ENCODE data around the gene KCNC1.

- TF ChIP-seq EGR1 (IDR thresholded peaks at IDR 0.05; ENCODE audit: low read depth in 2 of 2) = no peak
- TF ChIP-seq, protein P1, sequence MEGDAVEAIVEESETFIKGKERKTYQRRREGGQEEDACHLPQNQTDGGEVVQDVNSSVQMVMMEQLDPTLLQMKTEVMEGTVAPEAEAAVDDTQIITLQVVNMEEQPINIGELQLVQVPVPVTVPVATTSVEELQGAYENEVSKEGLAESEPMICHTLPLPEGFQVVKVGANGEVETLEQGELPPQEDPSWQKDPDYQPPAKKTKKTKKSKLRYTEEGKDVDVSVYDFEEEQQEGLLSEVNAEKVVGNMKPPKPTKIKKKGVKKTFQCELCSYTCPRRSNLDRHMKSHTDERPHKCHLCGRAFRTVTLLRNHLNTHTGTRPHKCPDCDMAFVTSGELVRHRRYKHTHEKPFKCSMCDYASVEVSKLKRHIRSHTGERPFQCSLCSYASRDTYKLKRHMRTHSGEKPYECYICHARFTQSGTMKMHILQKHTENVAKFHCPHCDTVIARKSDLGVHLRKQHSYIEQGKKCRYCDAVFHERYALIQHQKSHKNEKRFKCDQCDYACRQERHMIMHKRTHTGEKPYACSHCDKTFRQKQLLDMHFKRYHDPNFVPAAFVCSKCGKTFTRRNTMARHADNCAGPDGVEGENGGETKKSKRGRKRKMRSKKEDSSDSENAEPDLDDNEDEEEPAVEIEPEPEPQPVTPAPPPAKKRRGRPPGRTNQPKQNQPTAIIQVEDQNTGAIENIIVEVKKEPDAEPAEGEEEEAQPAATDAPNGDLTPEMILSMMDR (IDR thresholded peaks at IDR 0.05; ENCODE audit: low read depth, low read length, missing input control) = no peak
- no peak for TF ChIP-seq YY1 (IDR thresholded peaks at IDR 0.05)
- TF ChIP-seq RAD21 (IDR thresholded peaks at IDR 0.05) = no peak
- TF ChIP-seq FOXA1 (IDR thresholded peaks at IDR 0.05) = no peak
- TF ChIP-seq GABPA (IDR thresholded peaks at IDR 0.05 in 1 of 2, conservative IDR thresholded peaks at IDR 0.05 in 1 of 2) = no peak
- TF ChIP-seq, protein P2, sequence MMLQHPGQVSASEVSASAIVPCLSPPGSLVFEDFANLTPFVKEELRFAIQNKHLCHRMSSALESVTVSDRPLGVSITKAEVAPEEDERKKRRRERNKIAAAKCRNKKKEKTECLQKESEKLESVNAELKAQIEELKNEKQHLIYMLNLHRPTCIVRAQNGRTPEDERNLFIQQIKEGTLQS (IDR thresholded peaks at IDR 0.05) = no peak
- no peak for TF ChIP-seq TAF1 (conservative IDR thresholded peaks at IDR 0.05)
- TF ChIP-seq, protein P3, sequence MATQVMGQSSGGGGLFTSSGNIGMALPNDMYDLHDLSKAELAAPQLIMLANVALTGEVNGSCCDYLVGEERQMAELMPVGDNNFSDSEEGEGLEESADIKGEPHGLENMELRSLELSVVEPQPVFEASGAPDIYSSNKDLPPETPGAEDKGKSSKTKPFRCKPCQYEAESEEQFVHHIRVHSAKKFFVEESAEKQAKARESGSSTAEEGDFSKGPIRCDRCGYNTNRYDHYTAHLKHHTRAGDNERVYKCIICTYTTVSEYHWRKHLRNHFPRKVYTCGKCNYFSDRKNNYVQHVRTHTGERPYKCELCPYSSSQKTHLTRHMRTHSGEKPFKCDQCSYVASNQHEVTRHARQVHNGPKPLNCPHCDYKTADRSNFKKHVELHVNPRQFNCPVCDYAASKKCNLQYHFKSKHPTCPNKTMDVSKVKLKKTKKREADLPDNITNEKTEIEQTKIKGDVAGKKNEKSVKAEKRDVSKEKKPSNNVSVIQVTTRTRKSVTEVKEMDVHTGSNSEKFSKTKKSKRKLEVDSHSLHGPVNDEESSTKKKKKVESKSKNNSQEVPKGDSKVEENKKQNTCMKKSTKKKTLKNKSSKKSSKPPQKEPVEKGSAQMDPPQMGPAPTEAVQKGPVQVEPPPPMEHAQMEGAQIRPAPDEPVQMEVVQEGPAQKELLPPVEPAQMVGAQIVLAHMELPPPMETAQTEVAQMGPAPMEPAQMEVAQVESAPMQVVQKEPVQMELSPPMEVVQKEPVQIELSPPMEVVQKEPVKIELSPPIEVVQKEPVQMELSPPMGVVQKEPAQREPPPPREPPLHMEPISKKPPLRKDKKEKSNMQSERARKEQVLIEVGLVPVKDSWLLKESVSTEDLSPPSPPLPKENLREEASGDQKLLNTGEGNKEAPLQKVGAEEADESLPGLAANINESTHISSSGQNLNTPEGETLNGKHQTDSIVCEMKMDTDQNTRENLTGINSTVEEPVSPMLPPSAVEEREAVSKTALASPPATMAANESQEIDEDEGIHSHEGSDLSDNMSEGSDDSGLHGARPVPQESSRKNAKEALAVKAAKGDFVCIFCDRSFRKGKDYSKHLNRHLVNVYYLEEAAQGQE (IDR thresholded peaks at IDR 0.05) = no peak
- no peak for TF ChIP-seq ZBTB33 (IDR thresholded peaks at IDR 0.05)
Observed at GRCh38 chr11:17713851-17714250, 20.7 kb upstream of the KCNC1 start.
